VCaP (cell line): ENCODE results near the gene ALKBH1.
A peak's percentile ranks its signal among the peaks of the same experiment; 100 is the strongest.
"Not testable (repeated sequence)": the region's sequence is repeated elsewhere in the genome, so short reads cannot be mapped to it uniquely, and the experiment has no call there.

Source experiments
- H3K27ac ChIP-seq: fragments of 450-650 bp; 2 replicates; pipeline ENCODE4 v1.5.1; 2017
- CTCF ChIP-seq: fragments of 450-650 bp; conservative IDR thresholded peaks from 2 replicates; pipeline ENCODE4 v1.5.1; 2017; ENCODE audit warnings: mild to moderate bottlenecking, moderate library complexity

Gene ALKBH1

GRCh38 chr14:77707724-77708408 lies at the start of gene ALKBH1, which contains the start of gene SLIRP:
Gene ALKBH1, minus strand, starts transcription at chr14:77708023. Its CDS starts 19 bp downstream, at chr14:77708004.
Gene SLIRP, plus strand, starts transcription at chr14:77708103. Its CDS starts 9 bp downstream, at chr14:77708112.
- no peak for TF ChIP-seq CTCF
- peak within 1 kb of the TSS; percentile 77 for H3K27ac ChIP-seq

GRCh38 chr14:77752799-77753516 lies 45.1 kb upstream of the ALKBH1 start:
- no peak for TF ChIP-seq CTCF
- H3K27ac ChIP-seq = no peak overlapping the region

- TF ChIP-seq CTCF = no peak
- H3K27ac ChIP-seq = no peak overlapping the region
Measured at GRCh38 chr14:77752266-77752665, 44.4 kb upstream of the ALKBH1 start.

GRCh38 chr14:77747425-77747824 lies 39.6 kb upstream of the ALKBH1 start:
- H3K27ac ChIP-seq = not testable (repeated sequence)

GRCh38 chr14:77746064-77746702 lies 38.4 kb upstream of the ALKBH1 start:
- no peak for TF ChIP-seq CTCF
- peak overlapping the region; percentile 29; the same call in 1 of the 2 replicates for H3K27ac ChIP-seq

- no peak overlapping the region for H3K27ac ChIP-seq
- no peak for TF ChIP-seq CTCF
Measured at GRCh38 chr14:77741438-77741837, 33.6 kb upstream of the ALKBH1 start.

GRCh38 chr14:77738559-77739250 lies 30.9 kb upstream of the ALKBH1 start:
- no peak for TF ChIP-seq CTCF
- no peak overlapping the region for H3K27ac ChIP-seq
